DND-41 (cell line): ENCODE data around the gene FLVCR2.

Source experiments
- ATAC-seq: fragments of 200-7000 bp; cut with Tn5 transposase; 3 replicates; pipeline ENCODE4 v1.9.1; 2021; ENCODE audit warnings: low read depth; ENCODE audit not compliant: insufficient read depth
- DNase-seq: peaks from one replicate; pipeline ENCODE4 v3.0.0-alpha.2; 2020
- H2AFZ ChIP-seq: 2 replicates; pipeline ENCODE4 v1.6.0; 2012; ENCODE audit warnings: low read depth, low read length
- H3K27ac ChIP-seq: 2 replicates; pipeline ENCODE4 v1.5.1; 2012; ENCODE audit warnings: low read length, inconsistent platforms
- H3K27me3 ChIP-seq: fragments of 200-600 bp; sonication (generic); 2 replicates; pipeline ENCODE4 v1.6.0; 2012; ENCODE audit warnings: low read length, mild to moderate bottlenecking, inconsistent platforms; ENCODE audit not compliant: insufficient read depth, poor library complexity
- H3K36me3 ChIP-seq: 2 replicates; pipeline ENCODE4 v1.5.1; 2012; ENCODE audit warnings: low read length, inconsistent platforms; ENCODE audit not compliant: insufficient read depth
- H3K4me1 ChIP-seq: 2 replicates; pipeline ENCODE4 v1.5.1; 2012; ENCODE audit warnings: mild to moderate bottlenecking, low read length; ENCODE audit not compliant: insufficient read depth
- H3K4me2 ChIP-seq: 2 replicates; pipeline ENCODE4 v1.6.0; 2012; ENCODE audit warnings: mild to moderate bottlenecking, moderate library complexity, low read length, inconsistent platforms; ENCODE audit not compliant: insufficient read depth
- H3K4me3 ChIP-seq, 2 experiments: fragments of 200-600 bp in 1 of 2; shearing (Covaris generic) in 1 of 2; 2 replicates each; pipeline ENCODE4 v1.5.1; 2012 to 2016; ENCODE audit warnings: inconsistent platforms in 2 of 2, low read length in 2 of 2, mild to moderate bottlenecking in 2 of 2, low read depth in 1 of 2, moderate library complexity in 1 of 2
- H3K79me2 ChIP-seq: 2 replicates; pipeline ENCODE4 v1.6.0; 2012; ENCODE audit warnings: low read length, inconsistent platforms; ENCODE audit not compliant: insufficient read depth
- H3K9ac ChIP-seq: 2 replicates; pipeline ENCODE4 v1.6.0; 2012; ENCODE audit warnings: low read depth, mild to moderate bottlenecking, inconsistent platforms, low read length, moderate library complexity
- H3K9me3 ChIP-seq: 2 replicates; pipeline ENCODE4 v1.5.1; 2012; ENCODE audit warnings: low read length, moderate library complexity, mild to moderate bottlenecking, inconsistent platforms; ENCODE audit not compliant: insufficient read depth, severe bottlenecking
- H4K20me1 ChIP-seq: 2 replicates; pipeline ENCODE4 v1.6.0; 2012; ENCODE audit warnings: low read length; ENCODE audit not compliant: insufficient read depth
- EZH2 ChIP-seq: IDR thresholded peaks from 3 replicates; pipeline ENCODE4 v1.6.1; 2012; ENCODE audit warnings: borderline replicate concordance, low read depth, mild to moderate bottlenecking, moderate library complexity, low read length, inconsistent platforms; ENCODE audit not compliant: severe bottlenecking
- TF ChIP-seq, protein P1 (sequence below): IDR thresholded peaks from 2 replicates; pipeline ENCODE4 v1.5.1; 2012; ENCODE audit warnings: borderline replicate concordance, low read length, moderate library complexity, mild to moderate bottlenecking; ENCODE audit not compliant: poor library complexity, severe bottlenecking; ENCODE audit errors: extremely low read depth

The FLVCR2 gene

DNA sequence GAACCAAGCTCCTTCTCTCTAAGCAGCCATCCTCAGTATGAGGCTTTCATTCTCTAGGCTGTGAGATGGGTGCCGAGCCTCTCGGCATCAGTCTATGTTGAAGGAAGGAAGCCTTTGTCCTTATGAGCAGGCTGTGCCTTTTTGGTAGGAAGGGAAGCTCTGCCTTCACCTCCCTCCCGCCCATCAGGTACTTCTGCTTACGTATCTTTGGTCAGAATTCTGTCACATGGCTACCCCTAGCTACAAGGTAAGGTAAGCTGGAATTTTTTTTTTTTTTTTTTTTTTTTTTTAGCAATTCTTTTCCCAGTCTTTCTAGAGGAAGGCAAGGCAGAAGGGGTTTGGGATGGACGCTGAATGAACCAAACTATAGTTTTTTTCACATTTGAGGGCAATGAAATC is 39.3 kb upstream of the FLVCR2 start:
- Histone ChIP-seq H3K27ac (no peak overlapping the region), H3K4me1 (no peaks in the 10 kb centered on the region), H3K4me2 (no peak overlapping the region), H3K9ac (no peak overlapping the region), H3K4me3 (no peak overlapping the region), H3K79me2 (no peaks in the 10 kb centered on the region), H3K9me3 (no peaks in the 10 kb centered on the region), H3K36me3 (no peaks in the 10 kb centered on the region), H3K27me3 (no peaks in the 10 kb centered on the region), H2AFZ (no peak overlapping the region), H4K20me1 (0 out of 2 replicates have a peak, but pooled peaks cover 5% of the 10 kb centered on the region)
- TF ChIP-seq EZH2 = no peak
- TF ChIP-seq, protein P1, sequence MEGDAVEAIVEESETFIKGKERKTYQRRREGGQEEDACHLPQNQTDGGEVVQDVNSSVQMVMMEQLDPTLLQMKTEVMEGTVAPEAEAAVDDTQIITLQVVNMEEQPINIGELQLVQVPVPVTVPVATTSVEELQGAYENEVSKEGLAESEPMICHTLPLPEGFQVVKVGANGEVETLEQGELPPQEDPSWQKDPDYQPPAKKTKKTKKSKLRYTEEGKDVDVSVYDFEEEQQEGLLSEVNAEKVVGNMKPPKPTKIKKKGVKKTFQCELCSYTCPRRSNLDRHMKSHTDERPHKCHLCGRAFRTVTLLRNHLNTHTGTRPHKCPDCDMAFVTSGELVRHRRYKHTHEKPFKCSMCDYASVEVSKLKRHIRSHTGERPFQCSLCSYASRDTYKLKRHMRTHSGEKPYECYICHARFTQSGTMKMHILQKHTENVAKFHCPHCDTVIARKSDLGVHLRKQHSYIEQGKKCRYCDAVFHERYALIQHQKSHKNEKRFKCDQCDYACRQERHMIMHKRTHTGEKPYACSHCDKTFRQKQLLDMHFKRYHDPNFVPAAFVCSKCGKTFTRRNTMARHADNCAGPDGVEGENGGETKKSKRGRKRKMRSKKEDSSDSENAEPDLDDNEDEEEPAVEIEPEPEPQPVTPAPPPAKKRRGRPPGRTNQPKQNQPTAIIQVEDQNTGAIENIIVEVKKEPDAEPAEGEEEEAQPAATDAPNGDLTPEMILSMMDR = no peak
- DNase-seq (no peak), ATAC-seq (no peak)

DNA sequence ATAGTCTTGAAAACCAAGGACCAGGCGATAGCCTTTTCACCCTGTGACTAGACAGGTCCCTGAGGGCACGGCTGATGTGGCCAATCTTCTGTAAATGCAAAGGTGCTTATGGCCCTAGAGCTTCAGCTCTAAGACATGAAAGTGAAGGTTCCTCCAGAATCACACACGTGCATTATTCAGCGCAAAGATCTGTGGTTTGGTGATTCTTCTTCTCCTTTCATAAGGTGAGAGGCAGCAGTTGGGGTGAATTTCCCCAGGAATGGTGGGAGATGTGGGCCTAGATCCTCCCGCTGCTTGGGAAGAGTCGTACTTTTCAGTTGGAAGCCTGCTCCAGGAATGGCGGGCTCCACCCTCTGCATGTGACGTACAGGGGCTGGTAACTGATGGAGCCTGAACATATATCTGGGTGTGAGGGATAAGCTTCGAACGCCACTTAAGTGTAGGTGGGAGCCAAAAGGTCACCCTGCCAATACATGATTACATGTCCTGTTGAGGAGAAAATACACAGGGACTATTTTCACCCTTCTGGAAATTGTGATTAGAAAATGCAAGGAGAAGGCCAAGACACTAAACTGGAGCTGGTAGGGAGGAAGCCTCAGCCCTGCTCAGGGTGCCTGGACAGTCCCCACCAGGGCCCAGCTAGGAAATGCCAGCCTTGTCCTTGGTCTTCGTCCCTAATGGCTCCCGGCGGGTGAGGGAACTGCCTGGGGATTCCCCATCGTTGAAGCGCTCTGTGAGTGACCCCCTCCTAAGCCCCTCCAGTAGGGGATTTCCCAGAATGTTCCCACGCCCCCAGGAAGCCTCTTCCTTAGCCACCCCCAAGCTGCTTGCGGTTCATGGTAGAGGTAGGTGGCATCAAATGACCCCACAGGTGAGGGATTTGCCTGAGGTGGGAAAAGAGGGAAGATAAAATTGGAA is 38.6 kb upstream of the FLVCR2 start:
- no peaks in the 10 kb centered on the region for H3K27me3 ChIP-seq
- H3K4me2 ChIP-seq = no peak overlapping the region
- no peak overlapping the region for H3K9ac ChIP-seq
- ATAC-seq (no peak), DNase-seq (no peak)
- no peak overlapping the region for H3K27ac ChIP-seq
- H4K20me1 ChIP-seq = 0 out of 2 replicates have a peak, but pooled peaks cover 5% of the 10 kb centered on the region
- no peaks in the 10 kb centered on the region for H3K36me3 ChIP-seq
- H3K4me3 ChIP-seq = no peak overlapping the region
- TF ChIP-seq, protein P1 = no peak
- TF ChIP-seq EZH2 = no peak
- no peaks in the 10 kb centered on the region for H3K79me2 ChIP-seq
- H3K9me3 ChIP-seq = no peaks in the 10 kb centered on the region
- H2AFZ ChIP-seq = no peak overlapping the region
- H3K4me1 ChIP-seq = no peaks in the 10 kb centered on the region

DNA sequence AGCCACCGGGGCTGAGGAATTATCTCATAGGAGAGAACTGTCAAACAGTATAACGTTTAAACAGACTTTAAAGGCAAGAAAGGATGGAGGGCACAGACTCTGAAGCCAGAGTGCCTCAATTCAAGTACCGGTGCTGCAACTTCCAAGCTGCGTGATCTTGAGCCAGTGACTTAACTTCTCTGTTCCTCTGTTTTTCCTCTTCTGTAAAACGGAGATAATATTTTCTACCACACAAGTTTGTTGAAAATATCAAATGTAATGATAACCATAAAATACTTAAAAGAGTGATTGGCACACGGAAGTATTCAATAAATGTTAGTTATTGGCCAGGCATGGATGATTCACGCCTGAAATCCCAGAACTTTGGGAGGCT is 38.0 kb upstream of the FLVCR2 start:
- Histone ChIP-seq H3K27ac (no peak overlapping the region), H3K4me1 (no peaks in the 10 kb centered on the region), H4K20me1 (0 out of 2 replicates have a peak, but pooled peaks cover 5% of the 10 kb centered on the region), H3K9ac (no peak overlapping the region), H3K36me3 (no peaks in the 10 kb centered on the region), H2AFZ (no peak overlapping the region), H3K79me2 (no peaks in the 10 kb centered on the region), H3K27me3 (no peaks in the 10 kb centered on the region), H3K4me2 (no peak overlapping the region), H3K9me3 (no peaks in the 10 kb centered on the region), H3K4me3 (no peak overlapping the region)
- TF ChIP-seq EZH2 = no peak
- TF ChIP-seq, protein P1 = no peak
- DNase-seq (no peak), ATAC-seq (no peak)
